Nephron progenitor cell (in vitro differentiated cells): ENCODE data around the gene NTNG2.
A peak's percentile ranks its signal among the peaks of the same experiment; 100 is the strongest.

Source experiments
- DNase-seq: peaks from one replicate; pipeline ENCODE4 v3.0.0; 2021
- H3K27ac Mint-ChIP-seq: 2 replicates; pipeline ENCODE4 v1.8.0; 2021; ENCODE audit warnings: mild to moderate bottlenecking, moderate library complexity, mixed read lengths
- H3K27me3 Mint-ChIP-seq: 2 replicates; pipeline ENCODE4 v1.8.0; 2021; ENCODE audit warnings: mild to moderate bottlenecking, low read depth, mixed read lengths; ENCODE audit not compliant: poor library complexity
- H3K36me3 Mint-ChIP-seq: 2 replicates; pipeline ENCODE4 v1.8.0; 2021; ENCODE audit warnings: low read depth, mixed read lengths
- H3K4me1 Mint-ChIP-seq: 2 replicates; pipeline ENCODE4 v1.8.0; 2021; ENCODE audit warnings: mixed read lengths
- H3K4me3 Mint-ChIP-seq: 2 replicates; pipeline ENCODE4 v1.8.0; 2021; ENCODE audit warnings: mild to moderate bottlenecking, moderate library complexity, mixed read lengths
- H3K9me3 Mint-ChIP-seq: 2 replicates; pipeline ENCODE4 v1.8.0; 2021; ENCODE audit warnings: mild to moderate bottlenecking, moderate library complexity, mixed read lengths
- CTCF ChIP-seq: fragments of 200-600 bp; sonication (generic); IDR thresholded peaks from 2 replicates; pipeline ENCODE4 v1.5.0; 2021; ENCODE audit warnings: antibody characterized with exemption

NTNG2 gene

GRCh38 chr9:132221941-132222340 lies 60.1 kb downstream of the NTNG2 start:
- no peak for DNase-seq
- Mint-ChIP-seq H3K9me3 (no peaks in the 10 kb centered on the region), H3K27ac (no peak overlapping the region), H3K4me1 (peaks cover 28% of the 10 kb centered on the region), H3K36me3 (no peaks in the 10 kb centered on the region), H3K4me3 (no peak overlapping the region), H3K27me3 (peaks cover 35% of the 10 kb centered on the region)
- no peak for TF ChIP-seq CTCF

DNA sequence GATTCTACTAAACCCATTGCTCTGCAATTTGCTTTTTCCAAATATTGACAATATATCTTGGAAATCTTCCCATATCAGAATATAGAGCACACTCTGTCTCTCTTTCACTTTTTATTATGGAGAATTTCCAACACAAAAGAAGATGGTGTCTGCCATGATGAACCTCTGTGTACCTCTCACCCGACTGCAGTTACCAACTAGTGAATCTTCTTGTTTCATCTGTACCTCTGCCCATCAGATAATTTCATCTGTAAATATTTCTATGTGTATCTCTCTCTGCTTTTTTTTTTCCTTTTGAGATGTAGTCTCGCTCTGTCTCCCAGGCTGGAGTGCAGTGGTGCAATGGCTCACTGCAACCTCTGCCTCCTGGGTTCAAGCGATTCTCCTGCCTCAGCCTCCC lies 62.8 kb downstream of the NTNG2 start:
- no peak for TF ChIP-seq CTCF
- Mint-ChIP-seq H3K27me3 (peaks cover 34% of the 10 kb centered on the region), H3K36me3 (no peaks in the 10 kb centered on the region), H3K4me3 (no peak overlapping the region), H3K4me1 (peaks cover 38% of the 10 kb centered on the region), H3K9me3 (no peaks in the 10 kb centered on the region), H3K27ac (no peak overlapping the region)
- DNase-seq, result no peak

DNA sequence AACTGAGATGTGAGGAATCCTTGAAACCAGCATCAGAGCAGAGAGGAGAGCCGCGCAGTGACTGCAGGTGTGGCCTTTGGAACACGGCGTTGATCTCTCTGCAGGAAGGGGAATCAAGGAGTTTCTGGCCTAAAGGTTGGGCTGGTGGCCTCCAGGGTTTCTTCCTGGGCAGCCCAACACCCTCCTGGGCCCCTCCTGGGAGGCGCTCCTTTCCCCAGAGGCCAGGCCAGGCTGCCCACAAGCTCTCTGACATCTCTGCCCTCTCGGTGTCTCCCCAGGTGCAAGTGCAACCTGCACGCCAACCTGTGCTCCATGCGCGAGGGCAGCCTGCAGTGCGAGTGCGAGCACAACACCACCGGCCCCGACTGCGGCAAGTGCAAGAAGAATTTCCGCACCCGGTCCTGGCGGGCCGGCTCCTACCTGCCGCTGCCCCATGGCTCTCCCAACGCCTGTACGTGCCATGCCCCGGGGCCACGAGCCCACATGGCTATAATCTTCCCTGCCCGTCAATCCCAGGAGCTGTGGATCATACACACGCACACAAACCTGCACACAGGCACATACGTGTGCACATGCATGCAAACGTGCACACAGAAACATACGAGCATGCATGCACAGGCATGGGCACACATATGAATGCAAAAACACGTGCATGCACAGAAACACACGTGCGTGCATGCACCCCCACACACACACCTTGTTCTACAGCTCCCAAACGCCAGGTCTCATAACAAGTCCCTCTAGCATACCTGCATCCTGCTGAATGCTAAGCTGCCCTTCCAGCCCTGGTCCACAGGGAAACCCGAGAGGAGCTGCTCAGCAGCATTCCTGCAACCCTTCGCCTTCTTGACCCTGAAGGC lies 64.9 kb downstream of the NTNG2 start:
- H3K36me3 Mint-ChIP-seq, result no peaks in the 10 kb centered on the region
- peaks cover 28% of the 10 kb centered on the region for H3K27me3 Mint-ChIP-seq
- TF ChIP-seq CTCF, result no peak
- H3K9me3 Mint-ChIP-seq, result no peaks in the 10 kb centered on the region
- peaks cover 38% of the 10 kb centered on the region for H3K4me1 Mint-ChIP-seq
- H3K27ac Mint-ChIP-seq, result no peak overlapping the region
- DNase-seq, result no peak
- no peak overlapping the region for H3K4me3 Mint-ChIP-seq

- TF ChIP-seq CTCF, result no peak
- Mint-ChIP-seq H3K4me1 (peaks cover 30% of the 10 kb centered on the region), H3K27me3 (peaks cover 18% of the 10 kb centered on the region), H3K36me3 (no peaks in the 10 kb centered on the region), H3K27ac (peak overlapping the region; percentile 32), H3K9me3 (no peaks in the 10 kb centered on the region), H3K4me3 (no peak overlapping the region)
- DNase-seq, result no peak
Observed at GRCh38 chr9:132228062-132228461, 66.2 kb downstream of the NTNG2 start.

- Mint-ChIP-seq H3K36me3 (no peaks in the 10 kb centered on the region), H3K4me1 (peaks cover 11% of the 10 kb centered on the region), H3K4me3 (no peak overlapping the region), H3K27ac (no peak overlapping the region), H3K27me3 (peaks cover 17% of the 10 kb centered on the region), H3K9me3 (no peaks in the 10 kb centered on the region)
- DNase-seq, result no peak
- TF ChIP-seq CTCF, result no peak
Observed at GRCh38 chr9:132230605-132231004, 68.7 kb downstream of the NTNG2 start.
